Testis (tissue), 3 donors: Measurements from ENCODE around the gene NPY5R. TPM values are rescaled to one million over a fixed set of nuclear protein-coding genes. Genes with fewer than 3 reads are reported as not detected.
A peak's percentile ranks its signal among the peaks of the same experiment; 100 is the strongest.

Experiments used
- DNase-seq: peaks from one replicate; pipeline ENCODE4 v3.0.0-alpha.2; 2019
- H3K27ac ChIP-seq, 2 donors: fragments of 200-600 bp; sonication (generic); one replicate each; pipeline ENCODE4 v1.5.1; 2019
- H3K27me3 ChIP-seq: fragments of 200-600 bp; sonication (generic); one replicate; pipeline ENCODE4 v1.5.1; 2019
- H3K36me3 ChIP-seq: fragments of 200-600 bp; sonication (generic); one replicate; pipeline ENCODE4 v1.5.1; 2017; ENCODE audit warnings: low read depth; ENCODE audit errors: missing control alignments
- H3K4me1 ChIP-seq: fragments of 200-600 bp; sonication (generic); one replicate; pipeline ENCODE4 v1.5.1; 2019
- H3K4me3 ChIP-seq, 2 donors: fragments of 200-600 bp; sonication (generic); one replicate each; pipeline ENCODE4 v1.5.1; 2017 to 2019
- H3K9me3 ChIP-seq: fragments of 200-600 bp; sonication (generic); one replicate; pipeline ENCODE4 v1.5.1; 2017
- CTCF ChIP-seq, 3 experiments: fragments of 450-650 bp in 2 of 3; fragments of 200-600 bp in 1 of 3; sonication (generic) in 1 of 3; IDR thresholded peaks; one replicate each; pipeline ENCODE4 v1.5.1; 2016 to 2019; ENCODE audit warnings: antibody characterized with exemption in 3 of 3, mild to moderate bottlenecking in 2 of 3, moderate library complexity in 1 of 3
- POLR2A ChIP-seq: fragments of 450-650 bp; IDR thresholded peaks from one replicate; pipeline ENCODE4 v1.6.1; 2017; ENCODE audit warnings: antibody characterized with exemption, mild to moderate bottlenecking, moderate library complexity
- WGBS, 2 donors: methylation state at CpG; one replicate each; pipeline ENCODE4 v1.1.5; 2018; 5-methylcytosine and 5-hydroxymethylcytosine counted together
- intact Hi-C: fragments of 100-400 bp; cut with DNase I; formaldehyde crosslinking; loops from one replicate; pipeline ENCODE4 v1.15.1; 2023; ENCODE audit warnings: low total_unique reads
- polyA plus RNA-seq: library from polyadenylated mRNA; stranded (reverse); fragments of 350-450 nt; fragmentation: Illumina TruSeq; extraction: RNeasy Lipid Tissue Mini Kit (QIAGEN cat#74804); gene quantifications from one replicate; pipeline ENCODE4 v1.2.3, GENCODE V29; 2014; ENCODE audit warnings: low read depth, low replicate concordance; ENCODE audit not compliant: insufficient read depth
- total RNA-seq, 2 donors: library from RNA; depleted of rRNA; stranded (reverse); fragments of >200 nt; gene quantifications; one replicate each; pipeline ENCODE4 v1.2.3, GENCODE V29; 2016

Gene NPY5R
- total and polyA plus RNA-seq, 3 donors from 2014 or later = 0.93 to 14.7 (median 1.5) TPM

DNA sequence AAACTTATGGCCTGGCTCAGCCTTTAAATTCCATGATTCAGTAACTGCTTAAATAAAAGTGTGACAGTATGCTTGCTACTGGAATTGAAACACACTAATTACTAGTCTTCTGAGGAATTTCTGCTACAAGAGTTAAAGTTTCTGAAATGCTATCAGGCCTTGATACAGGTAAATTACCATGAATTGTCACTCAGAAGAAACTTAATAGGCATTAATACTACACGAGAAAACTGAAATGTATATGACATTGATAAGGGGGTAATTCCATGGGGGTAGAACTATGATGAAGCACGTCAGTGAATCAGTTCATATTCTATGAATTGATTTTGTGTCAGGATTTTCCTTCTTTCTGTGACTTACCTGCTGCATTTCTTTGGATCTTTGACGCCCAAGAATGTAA, 8.3 kb upstream of the NPY5R start:
- WGBS, 2 donors = 86 to 91% methylated on average over 3 of the region's 3 CpGs
- intact Hi-C loops = no loop called here
- DNase-seq = no peak

DNA sequence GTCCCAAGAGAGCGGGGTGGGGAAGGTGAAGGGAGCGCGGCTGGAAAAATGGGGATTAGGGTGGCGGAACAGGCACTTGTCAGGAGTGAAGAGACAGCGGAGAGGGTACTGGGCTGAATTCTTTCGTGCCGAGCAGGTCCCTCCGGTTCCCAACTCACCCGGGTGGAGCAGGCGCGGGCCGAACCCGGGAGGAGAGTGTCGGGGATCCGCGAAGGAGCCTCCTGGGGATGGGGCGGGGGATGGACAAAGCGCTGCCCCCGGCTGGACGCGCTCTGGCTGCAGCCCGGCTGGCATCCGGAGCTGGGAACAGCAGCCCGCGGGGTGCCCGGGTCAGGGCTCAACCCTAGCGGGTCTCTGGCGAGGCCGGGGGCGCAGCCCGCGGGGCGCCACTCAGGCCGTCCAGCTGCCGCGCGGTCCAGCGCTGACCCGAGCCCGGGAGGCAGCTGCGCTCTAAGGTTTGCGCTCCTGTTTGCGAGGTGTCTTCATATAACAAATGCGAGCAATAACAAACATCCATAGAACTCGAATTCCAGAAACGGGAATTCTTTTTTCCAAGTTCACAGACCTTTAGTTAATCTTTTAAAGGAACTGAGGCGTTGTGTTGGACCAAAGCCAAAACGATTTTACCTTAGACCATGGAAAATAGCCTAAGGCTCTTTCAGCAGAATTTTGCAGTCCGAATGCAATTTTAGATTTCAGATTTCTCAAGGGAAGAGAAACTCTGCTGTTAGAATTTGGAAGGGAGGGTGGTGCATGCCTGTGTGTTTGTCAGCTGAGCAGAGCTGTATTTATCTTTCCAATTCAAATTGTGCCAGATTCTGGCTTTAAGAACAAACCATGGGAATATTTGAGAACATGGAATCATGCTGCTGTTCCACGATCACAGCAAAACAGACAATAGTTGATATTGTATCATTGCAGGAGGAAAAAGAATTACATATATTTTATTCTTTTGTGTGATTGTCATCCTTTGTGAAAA, 744 bp downstream of the NPY5R start:
- Histone ChIP-seq H3K27ac (peak overlapping the region in 1 of 2 donors; percentile 29), H3K9me3 (no peaks in the 10 kb centered on the region), H3K36me3 (no peaks in the 10 kb centered on the region), H3K4me3 (peak overlapping the region; percentile 50 to 58), H3K27me3 (peaks cover 6% of the 10 kb centered on the region), H3K4me1 (no peaks in the 10 kb centered on the region)
- WGBS, 2 donors = 1 to 3% methylated on average over 16 to 50 of the region's 50 CpGs
- peak; percentile 15 for DNase-seq
- TF ChIP-seq CTCF (IDR thresholded peaks at IDR 0.05) (no peak), POLR2A (no peak)
- intact Hi-C loops = no loop called here

More for the DNA sequence above, 8.3 kb upstream of the NPY5R start:
- no peaks in the 10 kb centered on the region for H3K4me1 ChIP-seq
- H3K4me3 ChIP-seq = no peak overlapping the region
- no peaks in the 10 kb centered on the region for H3K27me3 ChIP-seq
- no peaks in the 10 kb centered on the region for H3K9me3 ChIP-seq
- TF ChIP-seq POLR2A (no peak), CTCF (IDR thresholded peaks at IDR 0.05) (no peak)
- H3K36me3 ChIP-seq = no peaks in the 10 kb centered on the region
- H3K27ac ChIP-seq = no peak overlapping the region

DNA sequence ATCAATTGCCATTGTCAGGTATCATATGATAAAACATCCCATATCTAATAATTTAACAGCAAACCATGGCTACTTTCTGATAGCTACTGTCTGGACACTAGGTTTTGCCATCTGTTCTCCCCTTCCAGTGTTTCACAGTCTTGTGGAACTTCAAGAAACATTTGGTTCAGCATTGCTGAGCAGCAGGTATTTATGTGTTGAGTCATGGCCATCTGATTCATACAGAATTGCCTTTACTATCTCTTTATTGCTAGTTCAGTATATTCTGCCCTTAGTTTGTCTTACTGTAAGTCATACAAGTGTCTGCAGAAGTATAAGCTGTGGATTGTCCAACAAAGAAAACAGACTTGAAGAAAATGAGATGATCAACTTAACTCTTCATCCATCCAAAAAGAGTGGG, 7.0 kb downstream of the NPY5R start:
- Histone ChIP-seq H3K4me3 (no peak overlapping the region), H3K36me3 (no peaks in the 10 kb centered on the region), H3K9me3 (no peaks in the 10 kb centered on the region), H3K27ac (no peak overlapping the region), H3K27me3 (no peaks in the 10 kb centered on the region), H3K4me1 (no peaks in the 10 kb centered on the region)
- TF ChIP-seq CTCF (IDR thresholded peaks at IDR 0.05) = no peak
- no peak for TF ChIP-seq POLR2A
- no peak for DNase-seq
- intact Hi-C loops = no loop called here

GRCh38 chr4:163353054-163353453, 9.4 kb downstream of the NPY5R start:
- H3K9me3 ChIP-seq = no peaks in the 10 kb centered on the region
- no peak overlapping the region for H3K27ac ChIP-seq
- H3K27me3 ChIP-seq = no peaks in the 10 kb centered on the region
- intact Hi-C loops = no loop called here
- H3K36me3 ChIP-seq = no peaks in the 10 kb centered on the region
- TF ChIP-seq CTCF (IDR thresholded peaks at IDR 0.05) (no peak), POLR2A (no peak)
- 82 to 84% methylated on average over 3 of the region's 3 CpGs for WGBS, 2 donors
- H3K4me1 ChIP-seq = no peaks in the 10 kb centered on the region
- DNase-seq = no peak
- no peak overlapping the region for H3K4me3 ChIP-seq
